ENCODE results near the gene APCDD1.

GRCh38 chr18:10443001-10443400, 11.4 kb upstream of the APCDD1 start:
- TF ChIP-seq GATA2 (IDR thresholded peaks at IDR 0.05; ENCODE audit: low read depth, low read length) (no peak), GATA3 (IDR thresholded peaks at IDR 0.05; ENCODE audit: low read depth, low read length) (no peak)

All from SH-SY5Y (cell line).